HG03432 (cell line): ENCODE data around the gene MB21D2.

Source experiments
- ATAC-seq: cut with Tn5 transposase; IDR thresholded peaks from one replicate; pipeline ENCODE4 v1.9.1; 2021; ENCODE audit warnings: mild to moderate bottlenecking, moderate library complexity; ENCODE audit not compliant: unreplicated experiment

Gene MB21D2

GRCh38 chr3:192894676-192895075 is 23.0 kb downstream of the MB21D2 start:
- no peak for ATAC-seq

- peak; percentile 95 for ATAC-seq
Measured at GRCh38 chr3:192892981-192893700, 24.5 kb downstream of the MB21D2 start.

GRCh38 chr3:192890347-192891335 is 27.0 kb downstream of the MB21D2 start:
- no peak for ATAC-seq

- no peak for ATAC-seq
Measured at GRCh38 chr3:192889679-192890078, 28.0 kb downstream of the MB21D2 start.

GRCh38 chr3:192888190-192888589 is 29.5 kb downstream of the MB21D2 start:
- ATAC-seq: no peak

- ATAC-seq: no peak
Measured at GRCh38 chr3:192887701-192888100, 30.0 kb downstream of the MB21D2 start.

- ATAC-seq: no peak
Measured at GRCh38 chr3:192887047-192887446, 30.6 kb downstream of the MB21D2 start.

- ATAC-seq: no peak
Measured at GRCh38 chr3:192884777-192885773, 32.6 kb downstream of the MB21D2 start.

GRCh38 chr3:192883512-192883911 is 34.1 kb downstream of the MB21D2 start:
- no peak for ATAC-seq

- peak; percentile 71 for ATAC-seq
Measured at GRCh38 chr3:192881159-192881786, 36.4 kb downstream of the MB21D2 start.

- ATAC-seq: no peak
Measured at GRCh38 chr3:192880313-192880712, 37.3 kb downstream of the MB21D2 start.

- no peak for ATAC-seq
Measured at GRCh38 chr3:192879346-192880031, 38.2 kb downstream of the MB21D2 start.

GRCh38 chr3:192875971-192876565 is 41.6 kb downstream of the MB21D2 start:
- ATAC-seq: peak; percentile 42

- no peak for ATAC-seq
Measured at GRCh38 chr3:192870822-192871221, 46.8 kb downstream of the MB21D2 start.

GRCh38 chr3:192869131-192870031 is 48.3 kb downstream of the MB21D2 start:
- no peak for ATAC-seq

- no peak for ATAC-seq
Measured at GRCh38 chr3:192867645-192868044, 50.0 kb downstream of the MB21D2 start.

GRCh38 chr3:192866804-192867203 is 50.9 kb downstream of the MB21D2 start:
- ATAC-seq: no peak

GRCh38 chr3:192864941-192865340 is 52.7 kb downstream of the MB21D2 start:
- ATAC-seq: peak; percentile 82
